ELR (cell line): ENCODE data around the gene AGRN.
A peak's percentile ranks its signal among the peaks of the same experiment; 100 is the strongest.
"Not testable (repeated sequence)": the region's sequence is repeated elsewhere in the genome, so short reads cannot be mapped to it uniquely, and the experiment has no call there.

Experiments used
- DNase-seq: peaks from one replicate; pipeline ENCODE4 v3.0.0-alpha.2; 2015; ENCODE audit warnings: low read depth

Gene AGRN

GRCh38 chr1:1053682-1054081, 33.8 kb downstream of the AGRN start:
- no peak for DNase-seq

- no peak for DNase-seq
Observed at GRCh38 chr1:1054099-1054700, 34.3 kb downstream of the AGRN start.

- no peak for DNase-seq
Observed at GRCh38 chr1:1054971-1055370, 35.1 kb downstream of the AGRN start.

GRCh38 chr1:1055841-1056736, 36.2 kb downstream of the AGRN start:
- DNase-seq, result no peak

GRCh38 chr1:1057769-1058087, 37.8 kb downstream of the AGRN start:
- not testable (repeated sequence) for DNase-seq

- DNase-seq, result no peak
Observed at GRCh38 chr1:1058088-1058905, 38.4 kb downstream of the AGRN start.

GRCh38 chr1:1058921-1059493, 39.1 kb downstream of the AGRN start:
- peak; percentile 48 for DNase-seq

- peak; percentile 86 for DNase-seq
Observed at GRCh38 chr1:1059494-1060280, 39.8 kb downstream of the AGRN start.

GRCh38 chr1:1060281-1061000, 40.5 kb downstream of the AGRN start:
- no peak for DNase-seq

- no peak for DNase-seq
Observed at GRCh38 chr1:1061682-1062345, 41.9 kb downstream of the AGRN start.

- no peak for DNase-seq
Observed at GRCh38 chr1:1062348-1063163, 42.6 kb downstream of the AGRN start.

GRCh38 chr1:1063261-1063944, 43.5 kb downstream of the AGRN start:
- DNase-seq, result no peak

- peak; percentile 95 for DNase-seq
Observed at GRCh38 chr1:1063945-1064831, 44.3 kb downstream of the AGRN start.

- DNase-seq, result no peak
Observed at GRCh38 chr1:1065265-1065939, 45.5 kb downstream of the AGRN start.

GRCh38 chr1:1065940-1066304, 46.0 kb downstream of the AGRN start:
- DNase-seq, result not testable (repeated sequence)

GRCh38 chr1:1066403-1067283, 46.7 kb downstream of the AGRN start:
- peak; percentile 64 for DNase-seq
